ENCODE results near the gene MITD1. TPM values are rescaled to one million over a fixed set of nuclear protein-coding genes. Genes with fewer than 3 reads are reported as not detected.

The MITD1 gene
- 10 to 100 TPM in 3 of 4 donors, 1 to 10 TPM in 1; 5.0 to 30.6 (median 24.0) TPM for total RNA-seq

DNA sequence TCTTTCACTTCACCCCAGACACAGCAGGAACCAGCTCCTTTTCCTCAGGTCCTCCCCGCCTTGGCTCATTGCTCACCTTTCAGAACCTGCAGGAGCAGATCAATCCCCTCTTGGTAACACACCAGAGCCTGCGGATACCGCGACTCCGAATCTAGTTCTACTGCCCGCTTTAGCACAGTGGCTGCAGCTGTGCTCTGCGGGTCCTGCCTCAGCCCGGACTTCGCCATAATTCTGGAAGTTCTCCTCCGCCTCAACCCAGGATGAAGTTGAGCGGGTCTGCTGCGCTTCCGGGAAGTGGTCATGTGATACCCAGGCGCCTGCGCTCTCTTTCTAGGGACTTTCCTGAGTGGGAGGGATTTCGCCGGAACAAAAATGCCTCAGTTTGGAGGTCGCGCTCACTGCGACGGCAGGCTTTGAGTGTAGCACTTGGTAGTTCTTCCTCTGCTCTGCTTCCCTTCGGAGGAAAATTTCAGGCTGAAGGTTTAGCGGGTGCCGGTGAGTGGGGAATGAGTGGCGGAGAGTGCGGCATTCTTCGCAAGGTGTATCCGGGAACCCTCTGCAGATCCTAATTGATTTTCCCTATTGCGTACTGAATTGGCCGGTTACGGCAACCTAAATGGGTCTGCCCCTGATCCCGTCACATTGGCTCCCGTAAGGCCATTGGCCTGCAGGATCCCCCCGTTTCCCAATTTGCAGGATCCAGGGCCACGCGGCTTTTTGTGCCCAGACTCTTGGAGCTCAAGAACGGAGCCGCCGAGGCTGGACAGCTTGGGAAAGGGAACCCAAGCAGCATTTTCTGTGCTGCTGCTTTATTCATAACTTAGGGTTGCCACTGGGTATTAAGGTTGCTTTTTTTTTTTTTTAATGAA is at the start of gene MITD1, which contains the start of gene MRPL30:
Gene MITD1, minus strand, starts transcription at position 304 of the 869 bp plus-strand sequence. Its CDS starts 77 bp downstream, at position 227.
Gene MRPL30, plus strand, starts transcription at position 430 of the 869 bp plus-strand sequence. CDS start 5,020 bp downstream, outside the sequence.
- no peaks in the 10 kb centered on the region for H3K9me3 ChIP-seq
- peak within 1 kb of the TSS; percentile 57 to 86 (median 67) for H3K4me3 ChIP-seq
- H3K36me3 ChIP-seq = no peaks in the 10 kb centered on the region
- intact Hi-C loops (cut with DNase I; ENCODE audit: low total_unique reads) = no loop called here
- no peaks in the 10 kb centered on the region for H3K27me3 ChIP-seq
- peaks cover 18 to 39% (median 23%) of the 10 kb centered on the region in 4 donors for H3K4me1 ChIP-seq
- WGBS, 2 donors (ENCODE audit: low coverage in 1 of 2) = 0 to 1% methylated on average over 23 to 39 of the region's 39 CpGs
- in situ Hi-C loops (cut with MboI; ENCODE audit: low pct_ligation_motif_present in 1 of 4, low pct_unique_long_range_greater_than_20kb in 1 of 4, low sequenced_read_pairs in 3 of 4) = loop anchor here (10.0 to 25.0 kb wide), 3 partner anchors 154 to 306 kb away; partner anchors contain the start of genes EIF5B (in 3 of the 4), REV1 (in 3 of the 4) and TXNDC9 (in 3 of the 4)
- peak within 1 kb of the TSS; percentile 81 to 87 (median 84) for H3K27ac ChIP-seq
- peak; percentile 87 for TF ChIP-seq POLR2A (IDR thresholded peaks at IDR 0.05)
- TF ChIP-seq, protein P1, sequence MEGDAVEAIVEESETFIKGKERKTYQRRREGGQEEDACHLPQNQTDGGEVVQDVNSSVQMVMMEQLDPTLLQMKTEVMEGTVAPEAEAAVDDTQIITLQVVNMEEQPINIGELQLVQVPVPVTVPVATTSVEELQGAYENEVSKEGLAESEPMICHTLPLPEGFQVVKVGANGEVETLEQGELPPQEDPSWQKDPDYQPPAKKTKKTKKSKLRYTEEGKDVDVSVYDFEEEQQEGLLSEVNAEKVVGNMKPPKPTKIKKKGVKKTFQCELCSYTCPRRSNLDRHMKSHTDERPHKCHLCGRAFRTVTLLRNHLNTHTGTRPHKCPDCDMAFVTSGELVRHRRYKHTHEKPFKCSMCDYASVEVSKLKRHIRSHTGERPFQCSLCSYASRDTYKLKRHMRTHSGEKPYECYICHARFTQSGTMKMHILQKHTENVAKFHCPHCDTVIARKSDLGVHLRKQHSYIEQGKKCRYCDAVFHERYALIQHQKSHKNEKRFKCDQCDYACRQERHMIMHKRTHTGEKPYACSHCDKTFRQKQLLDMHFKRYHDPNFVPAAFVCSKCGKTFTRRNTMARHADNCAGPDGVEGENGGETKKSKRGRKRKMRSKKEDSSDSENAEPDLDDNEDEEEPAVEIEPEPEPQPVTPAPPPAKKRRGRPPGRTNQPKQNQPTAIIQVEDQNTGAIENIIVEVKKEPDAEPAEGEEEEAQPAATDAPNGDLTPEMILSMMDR (IDR thresholded peaks at IDR 0.05) = no peak
- TF ChIP-seq POLR2AphosphoS5 (IDR thresholded peaks at IDR 0.05) = peak; percentile 92 to 93 (median 93)
- no peak for TF ChIP-seq EP300 (IDR thresholded peaks at IDR 0.05; ENCODE audit: low read depth)
- DNase-seq = peak; percentile 93

DNA sequence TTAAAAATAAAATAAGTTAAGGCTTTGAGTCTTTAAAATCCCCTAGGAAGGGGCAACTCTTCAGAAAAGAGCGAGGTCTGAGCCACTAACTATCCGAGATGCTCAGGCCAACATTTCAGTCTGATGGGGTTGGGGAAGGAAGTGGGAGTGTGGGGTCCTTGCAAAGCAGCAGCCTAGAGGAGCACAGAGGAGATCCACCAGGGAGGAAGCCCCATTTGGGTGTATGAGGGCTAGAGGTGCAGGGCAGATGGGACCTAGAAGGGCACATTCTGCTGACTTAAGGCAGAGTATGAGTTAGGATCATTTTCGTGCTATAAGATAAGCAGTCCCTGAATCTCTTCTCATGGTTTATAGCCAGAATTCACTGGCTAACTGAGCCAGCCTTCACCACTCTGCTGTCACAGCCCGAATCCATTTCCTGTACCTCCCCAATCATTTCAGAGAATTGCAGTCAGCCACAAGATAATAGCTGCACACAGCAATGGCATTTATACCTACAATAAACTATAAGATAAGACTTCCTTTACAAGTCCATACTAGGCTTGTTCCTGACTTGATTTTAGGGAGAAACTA is 37.2 kb upstream of the MITD1 start:
- H3K27ac ChIP-seq = peak overlapping the region in 2 of 4 donors; percentile 0 to 40
- in situ Hi-C loops (cut with MboI; ENCODE audit: low pct_ligation_motif_present in 1 of 4, low pct_unique_long_range_greater_than_20kb in 1 of 4, low sequenced_read_pairs in 3 of 4) = no loop called here

DNA sequence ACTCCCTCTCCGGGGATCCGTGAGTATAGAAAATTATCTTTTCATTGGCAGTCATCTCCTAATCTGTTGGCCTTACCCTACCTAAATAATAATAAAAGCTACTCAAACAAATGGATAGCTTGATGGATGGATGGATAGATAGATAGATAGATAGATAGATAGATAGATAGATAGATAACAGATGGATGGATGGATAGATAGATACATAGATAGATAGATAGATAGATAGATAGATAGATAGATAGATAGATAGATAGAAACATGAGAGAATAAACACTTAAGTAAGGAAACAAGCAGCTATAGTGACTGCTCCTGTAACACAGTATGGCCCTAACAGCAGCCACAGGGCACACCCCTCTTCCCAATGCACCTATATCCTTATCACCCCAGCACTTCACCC is 35.2 kb upstream of the MITD1 start:
- Histone ChIP-seq H3K9me3 (no peaks in the 10 kb centered on the region), H3K27ac (no peak overlapping the region), H3K4me1 (peaks cover 0 to 5% (median 0%) of the 10 kb centered on the region in 4 donors), H3K27me3 (no peaks in the 10 kb centered on the region), H3K4me3 (no peak overlapping the region), H3K36me3 (no peaks in the 10 kb centered on the region)
- no peak for DNase-seq
- TF ChIP-seq, protein P1 (IDR thresholded peaks at IDR 0.05) = no peak
- no peak for TF ChIP-seq EP300 (IDR thresholded peaks at IDR 0.05; ENCODE audit: low read depth)
- TF ChIP-seq POLR2AphosphoS5 (IDR thresholded peaks at IDR 0.05) = no peak
- TF ChIP-seq POLR2A (IDR thresholded peaks at IDR 0.05) = no peak
- WGBS, 2 donors (ENCODE audit: low coverage in 1 of 2) = 93% methylated on average over 2 of the region's 2 CpGs; no CpG with 5 or more reads in 1 of the 2 donors
- intact Hi-C loops (cut with DNase I; ENCODE audit: low total_unique reads) = no loop called here
- in situ Hi-C loops (cut with MboI; ENCODE audit: low pct_ligation_motif_present in 1 of 4, low pct_unique_long_range_greater_than_20kb in 1 of 4, low sequenced_read_pairs in 3 of 4) = no loop called here

More for the DNA sequence above, 37.2 kb upstream of the MITD1 start:
- 63% methylated on average over 4 of the region's 4 CpGs for WGBS, 2 donors (ENCODE audit: low coverage in 1 of 2)
- no peak overlapping the region for H3K4me3 ChIP-seq
- peak; percentile 27 for DNase-seq
- H3K36me3 ChIP-seq = no peaks in the 10 kb centered on the region
- H3K9me3 ChIP-seq = no peaks in the 10 kb centered on the region
- H3K4me1 ChIP-seq = peaks cover 0 to 5% (median 0%) of the 10 kb centered on the region in 4 donors
- intact Hi-C loops (cut with DNase I; ENCODE audit: low total_unique reads) = no loop called here
- no peaks in the 10 kb centered on the region for H3K27me3 ChIP-seq
- TF ChIP-seq POLR2AphosphoS5 (IDR thresholded peaks at IDR 0.05) (no peak), POLR2A (IDR thresholded peaks at IDR 0.05) (no peak), EP300 (IDR thresholded peaks at IDR 0.05; ENCODE audit: low read depth) (no peak)
- TF ChIP-seq, protein P1 (IDR thresholded peaks at IDR 0.05) = no peak

- in situ Hi-C loops (cut with MboI; ENCODE audit: low pct_ligation_motif_present in 1 of 4, low pct_unique_long_range_greater_than_20kb in 1 of 4, low sequenced_read_pairs in 3 of 4) = no loop called here
- no peak overlapping the region for H3K4me3 ChIP-seq
- H3K27me3 ChIP-seq = no peaks in the 10 kb centered on the region
- no peaks in the 10 kb centered on the region for H3K4me1 ChIP-seq
- 91% methylated on average over 3 to 5 of the region's 5 CpGs for WGBS, 2 donors (ENCODE audit: low coverage in 1 of 2)
- TF ChIP-seq EP300 (IDR thresholded peaks at IDR 0.05; ENCODE audit: low read depth) (no peak), POLR2A (IDR thresholded peaks at IDR 0.05) (no peak), POLR2AphosphoS5 (IDR thresholded peaks at IDR 0.05) (no peak)
- TF ChIP-seq, protein P1 (IDR thresholded peaks at IDR 0.05) = no peak
- no peak overlapping the region for H3K27ac ChIP-seq
- peaks cover 0 to 5% (median 0%) of the 10 kb centered on the region in 4 donors for H3K36me3 ChIP-seq
- no peak for DNase-seq
- no peaks in the 10 kb centered on the region for H3K9me3 ChIP-seq
- intact Hi-C loops (cut with DNase I; ENCODE audit: low total_unique reads) = no loop called here
These were observed 24.6 kb upstream of the MITD1 start for GRCh38 chr2:99205491-99205890.
